Stimulated activated CD4-positive, alpha-beta T cell treated with anti-CD3 and anti-CD28 coated beads, Interleukin-15, amount 100 ng/mL, for 24 hours (primary cell): ENCODE data around the gene COL23A1.
"Not testable (repeated sequence)": the region's sequence is repeated elsewhere in the genome, so short reads cannot be mapped to it uniquely, and the experiment has no call there.

Experiments used
- DNase-seq: peaks from one replicate; pipeline ENCODE4 v3.0.0-alpha.2; 2020

The COL23A1 gene

GRCh38 chr5:178313316-178313715, 276.9 kb downstream of the COL23A1 start:
- DNase-seq = no peak

GRCh38 chr5:178312880-178313282, 277.3 kb downstream of the COL23A1 start:
- DNase-seq = no peak

GRCh38 chr5:178310130-178310865, 279.9 kb downstream of the COL23A1 start:
- no peak for DNase-seq

GRCh38 chr5:178309271-178310013, 280.8 kb downstream of the COL23A1 start:
- no peak for DNase-seq

- no peak for DNase-seq
Observed at GRCh38 chr5:178308541-178309092, 281.6 kb downstream of the COL23A1 start.

GRCh38 chr5:178307267-178308045, 282.7 kb downstream of the COL23A1 start:
- DNase-seq = no peak

- DNase-seq = no peak
Observed at GRCh38 chr5:178306430-178307225, 283.6 kb downstream of the COL23A1 start.

GRCh38 chr5:178305801-178306200, 284.4 kb downstream of the COL23A1 start:
- DNase-seq = no peak

GRCh38 chr5:178304761-178305645, 285.2 kb downstream of the COL23A1 start:
- DNase-seq = no peak

GRCh38 chr5:178304016-178304415, 286.2 kb downstream of the COL23A1 start:
- no peak for DNase-seq

GRCh38 chr5:178302321-178302720, 287.9 kb downstream of the COL23A1 start:
- DNase-seq = not testable (repeated sequence)

GRCh38 chr5:178301641-178302040, 288.6 kb downstream of the COL23A1 start:
- DNase-seq = no peak

GRCh38 chr5:178298283-178298807, 291.8 kb downstream of the COL23A1 start:
- no peak for DNase-seq

GRCh38 chr5:178297751-178298150, 292.4 kb downstream of the COL23A1 start:
- no peak for DNase-seq

- no peak for DNase-seq
Observed at GRCh38 chr5:178296066-178296465, 294.1 kb downstream of the COL23A1 start.

- no peak for DNase-seq
Observed at GRCh38 chr5:178295589-178295988, 294.6 kb downstream of the COL23A1 start.

GRCh38 chr5:178293815-178294214, 296.4 kb downstream of the COL23A1 start:
- DNase-seq = no peak

- no peak for DNase-seq
Observed at GRCh38 chr5:178293400-178293799, 296.8 kb downstream of the COL23A1 start.

GRCh38 chr5:178292826-178293205, 297.4 kb downstream of the COL23A1 start:
- no peak for DNase-seq

GRCh38 chr5:178291969-178292825, 298.0 kb downstream of the COL23A1 start:
- DNase-seq = no peak
